Measurements from ENCODE around the gene GMFB.
A peak's percentile ranks its signal among the peaks of the same experiment; 100 is the strongest.
"Not testable (repeated sequence)": the region's sequence is repeated elsewhere in the genome, so short reads cannot be mapped to it uniquely, and the experiment has no call there.

The GMFB gene

DNA sequence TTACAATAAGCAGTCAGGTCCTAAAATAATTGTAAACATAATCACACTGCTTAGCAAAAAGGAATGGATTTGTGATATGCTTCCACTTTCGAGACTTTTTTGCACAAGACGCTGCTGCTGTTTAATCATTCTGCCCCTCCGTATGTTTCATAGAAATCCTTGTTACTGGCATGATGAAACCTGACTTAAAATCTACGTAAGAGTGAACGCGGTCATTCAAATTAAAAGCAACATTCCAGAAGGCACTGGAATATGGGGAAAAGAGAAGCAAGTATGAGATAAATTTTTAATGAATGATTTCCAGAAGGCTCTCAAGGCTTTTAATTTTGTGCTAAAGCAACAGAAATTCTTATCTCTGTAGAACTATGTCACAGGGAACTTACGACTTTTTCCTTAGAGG is 48.7 kb downstream of the GMFB start:
- no peak for TF ChIP-seq CTCF (conservative IDR thresholded peaks at IDR 0.05; ENCODE audit: control insufficient read depth, insufficient read depth, low read depth, low read length)
- DNase-seq (ENCODE audit: low read depth): peak; percentile 44
- peak overlapping the region; percentile 71 for H3K4me3 ChIP-seq (ENCODE audit: control insufficient read depth, low read depth, low read length)

DNA sequence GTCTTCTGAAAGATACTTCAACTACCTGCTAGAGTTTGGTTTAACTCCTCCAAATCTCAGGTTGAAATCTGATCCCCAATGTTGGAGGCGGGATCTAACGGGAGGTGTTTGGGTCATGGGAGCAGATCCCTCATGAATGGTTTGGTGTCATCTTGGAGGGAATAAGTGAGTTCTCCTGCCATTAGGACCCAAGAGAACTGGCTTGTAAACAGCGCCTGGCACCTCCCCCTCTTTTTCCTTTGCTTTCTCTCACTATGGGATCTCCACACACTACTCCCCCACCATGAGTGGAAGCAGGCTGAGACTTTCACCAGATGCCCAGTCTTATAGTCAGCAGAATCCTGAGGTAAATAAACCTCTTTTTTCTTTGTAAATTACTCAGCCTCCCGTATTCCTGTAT is 50.1 kb downstream of the GMFB start:
- no peak for DNase-seq (ENCODE audit: low read depth)
- TF ChIP-seq CTCF (conservative IDR thresholded peaks at IDR 0.05; ENCODE audit: control insufficient read depth, insufficient read depth, low read depth, low read length): no peak
- H3K4me3 ChIP-seq (ENCODE audit: control insufficient read depth, low read depth, low read length): no peak overlapping the region

DNA sequence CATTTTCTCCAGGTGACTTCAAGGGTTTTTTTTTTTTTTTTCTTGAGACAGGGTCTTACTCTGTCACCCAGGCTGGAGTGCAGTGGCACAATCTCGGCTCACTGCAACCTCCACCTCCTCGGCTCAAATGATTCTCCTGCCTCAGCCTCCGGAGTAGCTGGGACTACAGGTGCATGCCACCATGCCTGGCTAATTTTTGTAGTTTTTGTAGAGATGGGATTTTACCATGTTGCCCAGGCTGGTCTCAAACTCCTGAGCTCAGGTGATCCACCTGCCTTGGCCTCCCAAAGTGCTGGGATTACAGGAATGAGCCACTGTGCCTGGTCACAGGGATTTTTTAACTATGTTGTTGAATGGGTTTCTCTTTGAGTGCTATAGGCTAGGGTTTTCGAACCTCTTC is 50.8 kb downstream of the GMFB start:
- DNase-seq (ENCODE audit: low read depth); H3K4me3 ChIP-seq (ENCODE audit: control insufficient read depth, low read depth, low read length): not testable (repeated sequence)

DNA sequence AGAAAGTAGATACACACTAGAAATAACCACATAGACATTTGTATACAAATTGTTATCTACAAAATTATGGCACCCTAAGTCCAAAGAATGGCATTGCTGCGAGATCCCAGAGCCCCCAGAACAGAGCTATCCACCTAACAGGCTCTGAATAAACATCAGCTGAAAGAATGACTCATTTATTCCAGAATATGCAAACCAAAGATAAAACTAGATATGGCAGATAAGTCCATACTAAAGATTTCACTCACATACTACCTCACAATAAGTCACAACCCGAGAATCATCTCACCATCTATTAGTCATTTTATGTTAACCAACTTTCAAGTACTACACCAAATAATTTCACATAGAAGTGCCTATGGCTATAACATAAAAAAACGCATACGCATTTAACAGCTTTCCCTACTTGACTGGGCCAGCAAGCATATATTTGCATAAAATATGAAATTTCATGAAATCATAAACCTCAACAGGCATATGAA is 53.2 kb downstream of the GMFB start:
- H3K4me3 ChIP-seq (ENCODE audit: control insufficient read depth, low read depth, low read length): no peak overlapping the region
- TF ChIP-seq CTCF (conservative IDR thresholded peaks at IDR 0.05; ENCODE audit: control insufficient read depth, insufficient read depth, low read depth, low read length): no peak

GRCh38 chr14:54428527-54428926 is 60.3 kb downstream of the GMFB start:
- H3K4me3 ChIP-seq (ENCODE audit: control insufficient read depth, low read depth, low read length): no peak overlapping the region
- no peak for TF ChIP-seq CTCF (conservative IDR thresholded peaks at IDR 0.05; ENCODE audit: control insufficient read depth, insufficient read depth, low read depth, low read length)
- no peak for DNase-seq (ENCODE audit: low read depth)

More for the DNA sequence above, 53.2 kb downstream of the GMFB start:
- peak; percentile 66 for DNase-seq (ENCODE audit: low read depth)

DNA sequence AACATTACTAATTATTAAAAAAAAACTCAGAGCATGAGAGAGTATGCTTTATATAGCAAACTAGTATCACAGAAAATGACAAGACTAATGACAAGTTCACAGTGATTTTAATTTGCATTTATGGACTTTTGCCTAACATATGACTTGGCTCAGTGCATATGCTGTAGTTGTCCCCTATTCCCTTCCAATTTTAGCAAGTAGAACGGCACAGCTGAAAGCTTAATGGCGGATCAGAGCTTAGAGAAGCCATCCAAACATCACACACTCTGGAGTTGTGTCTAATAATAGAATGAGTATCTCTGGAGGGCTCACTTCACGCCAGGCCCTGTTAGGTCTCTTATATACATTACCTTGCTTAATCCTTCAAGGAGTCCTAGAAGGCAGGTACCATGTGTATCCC is 60.9 kb downstream of the GMFB start:
- H3K4me3 ChIP-seq (ENCODE audit: control insufficient read depth, low read depth, low read length): no peak overlapping the region
- TF ChIP-seq CTCF (conservative IDR thresholded peaks at IDR 0.05; ENCODE audit: control insufficient read depth, insufficient read depth, low read depth, low read length): no peak
- DNase-seq (ENCODE audit: low read depth): no peak

- no peak for TF ChIP-seq CTCF (conservative IDR thresholded peaks at IDR 0.05; ENCODE audit: control insufficient read depth, insufficient read depth, low read depth, low read length)
- no peak for DNase-seq (ENCODE audit: low read depth)
- no peak overlapping the region for H3K4me3 ChIP-seq (ENCODE audit: control insufficient read depth, low read depth, low read length)
Observed at GRCh38 chr14:54425537-54426274, 63.1 kb downstream of the GMFB start.
